Measurements from ENCODE around the gene RGP1. TPM values are rescaled to one million over a fixed set of nuclear protein-coding genes. Genes with fewer than 3 reads are reported as not detected.

RGP1 gene
- total RNA-seq, 1 experiment from 2014 or later = 27.1 TPM

- Mint-ChIP-seq H3K36me3 (ENCODE audit: insufficient read depth, unreplicated experiment) (peaks cover 60% of the 10 kb centered on the region), H3K4me3 (ENCODE audit: unreplicated experiment) (no peak overlapping the region), H3K4me1 (ENCODE audit: low read depth, unreplicated experiment) (no peaks in the 10 kb centered on the region), H3K9me3 (ENCODE audit: unreplicated experiment) (no peaks in the 10 kb centered on the region), H3K27ac (ENCODE audit: unreplicated experiment) (no peak overlapping the region), H3K27me3 (ENCODE audit: insufficient read depth, unreplicated experiment) (no peaks in the 10 kb centered on the region)
- ChIA-PET CTCF (interaction anchor here (0.8 kb wide), 1 partner anchor 20 kb away, joined by 3 read pairs; no protein-coding TSS in a partner anchor), POLR2A (no interaction called here)
- TF ChIP-seq CTCF (IDR thresholded peaks at IDR 0.05; ENCODE audit: insufficient read depth in 1 of 2, low read depth in 1 of 2, low read length in 1 of 2, severe bottlenecking in 1 of 2, unreplicated experiment in 1 of 2) = peak in 1 of 2 experiments; percentile 5
- H3K27me3 ChIP-seq (replicated peaks; ENCODE audit: control insufficient read depth, insufficient read depth, low read length) = no peaks in the 10 kb centered on the region
- no peaks in the 10 kb centered on the region for H3K4me1 ChIP-seq
- no TSS peak for BruUV-seq (replicated peaks)
- DNase-seq = no peak
- H3K9me3 ChIP-seq = no peaks in the 10 kb centered on the region
- peaks cover 8% of the 10 kb centered on the region for H3K36me3 ChIP-seq (ENCODE audit: control insufficient read depth, insufficient read depth, low read length)
- H3K4me3 ChIP-seq (ENCODE audit: low read depth, low read length) = no peak overlapping the region
- intact Hi-C loops (cut with micrococcal nuclease; ENCODE audit: unreplicated experiment) = no loop called here
Measured at GRCh38 chr9:35716230-35716629, 32.9 kb upstream of the RGP1 start.

GRCh38 chr9:35717132-35717870 lies 31.8 kb upstream of the RGP1 start:
- H3K9me3 Mint-ChIP-seq (ENCODE audit: unreplicated experiment) = no peaks in the 10 kb centered on the region
- H3K4me3 Mint-ChIP-seq (ENCODE audit: unreplicated experiment) = no peak overlapping the region
- H3K4me1 Mint-ChIP-seq (ENCODE audit: low read depth, unreplicated experiment) = no peaks in the 10 kb centered on the region
- no peaks in the 10 kb centered on the region for H3K27me3 ChIP-seq (replicated peaks; ENCODE audit: control insufficient read depth, insufficient read depth, low read length)
- no peaks in the 10 kb centered on the region for H3K9me3 ChIP-seq
- BruUV-seq (replicated peaks) = no TSS peak
- ChIA-PET POLR2A (no interaction called here), CTCF (interaction anchor here (0.8 kb wide), 1 partner anchor 21 kb away, joined by 3 read pairs; no protein-coding TSS in a partner anchor)
- H3K4me1 ChIP-seq = no peaks in the 10 kb centered on the region
- no peak overlapping the region for H3K27ac Mint-ChIP-seq (ENCODE audit: unreplicated experiment)
- no peak for TF ChIP-seq CTCF (IDR thresholded peaks at IDR 0.05; ENCODE audit: insufficient read depth in 1 of 2, low read depth in 1 of 2, low read length in 1 of 2, severe bottlenecking in 1 of 2, unreplicated experiment in 1 of 2)
- H3K27me3 Mint-ChIP-seq (ENCODE audit: insufficient read depth, unreplicated experiment) = no peaks in the 10 kb centered on the region
- no peak for DNase-seq
- intact Hi-C loops (cut with micrococcal nuclease; ENCODE audit: unreplicated experiment) = no loop called here
- no peak overlapping the region for H3K4me3 ChIP-seq (ENCODE audit: low read depth, low read length)
- H3K36me3 ChIP-seq (ENCODE audit: control insufficient read depth, insufficient read depth, low read length) = peaks cover 8% of the 10 kb centered on the region
- H3K36me3 Mint-ChIP-seq (ENCODE audit: insufficient read depth, unreplicated experiment) = peaks cover 70% of the 10 kb centered on the region

GRCh38 chr9:35718721-35719511 lies 30.2 kb upstream of the RGP1 start:
- H3K36me3 ChIP-seq (ENCODE audit: control insufficient read depth, insufficient read depth, low read length) = peaks cover 12% of the 10 kb centered on the region
- H3K9me3 ChIP-seq = no peaks in the 10 kb centered on the region
- H3K4me1 Mint-ChIP-seq (ENCODE audit: low read depth, unreplicated experiment) = no peaks in the 10 kb centered on the region
- H3K27me3 ChIP-seq (replicated peaks; ENCODE audit: control insufficient read depth, insufficient read depth, low read length) = no peaks in the 10 kb centered on the region
- no peaks in the 10 kb centered on the region for H3K9me3 Mint-ChIP-seq (ENCODE audit: unreplicated experiment)
- peaks cover 80% of the 10 kb centered on the region for H3K36me3 Mint-ChIP-seq (ENCODE audit: insufficient read depth, unreplicated experiment)
- ChIA-PET CTCF (interaction anchor here (0.5 kb wide), 1 partner anchor 31 kb away, joined by 4 read pairs; no protein-coding TSS in a partner anchor), POLR2A (no interaction called here)
- no peaks in the 10 kb centered on the region for H3K4me1 ChIP-seq
- no peaks in the 10 kb centered on the region for H3K27me3 Mint-ChIP-seq (ENCODE audit: insufficient read depth, unreplicated experiment)
- H3K27ac Mint-ChIP-seq (ENCODE audit: unreplicated experiment) = no peak overlapping the region
- TF ChIP-seq CTCF (IDR thresholded peaks at IDR 0.05; ENCODE audit: insufficient read depth in 1 of 2, low read depth in 1 of 2, low read length in 1 of 2, severe bottlenecking in 1 of 2, unreplicated experiment in 1 of 2) = no peak
- intact Hi-C loops (cut with micrococcal nuclease; ENCODE audit: unreplicated experiment) = no loop called here
- no peak for DNase-seq
- no TSS peak for BruUV-seq (replicated peaks)
- no peak overlapping the region for H3K4me3 Mint-ChIP-seq (ENCODE audit: unreplicated experiment)
- H3K4me3 ChIP-seq (ENCODE audit: low read depth, low read length) = no peak overlapping the region

All from Caco-2 (cell line).